ENCODE data around the gene MMRN2. TPM values are rescaled to one million over a fixed set of nuclear protein-coding genes. Genes with fewer than 3 reads are reported as not detected.
"Not testable (repeated sequence)": the region's sequence is repeated elsewhere in the genome, so short reads cannot be mapped to it uniquely, and the experiment has no call there.

Gene MMRN2
- total and polyA plus RNA-seq, 4 donors: 10.2 to 55.3 (median 29.0) TPM

DNA sequence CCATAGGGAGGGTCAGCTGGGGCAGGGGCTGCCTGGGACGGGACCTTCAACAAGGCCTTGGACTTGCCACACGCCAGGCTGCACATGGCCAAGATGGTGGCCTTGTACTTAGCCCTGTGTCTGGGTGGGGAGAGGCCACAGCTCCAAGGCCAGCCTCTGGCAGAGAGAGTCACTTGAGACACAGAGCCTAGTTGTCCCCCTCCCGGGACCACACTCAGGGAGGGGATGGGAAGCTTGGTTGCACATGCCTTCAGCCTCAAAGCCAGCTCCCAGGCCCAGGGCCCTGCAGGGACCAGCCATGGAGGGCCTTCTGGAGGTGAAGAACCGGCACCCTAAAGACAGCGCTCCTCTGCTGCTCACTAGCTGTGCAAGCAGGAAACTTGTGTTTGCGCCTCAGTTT is 16.7 kb downstream of the MMRN2 start:
- H3K4me3 ChIP-seq: no peak overlapping the region
- TF ChIP-seq, protein P1, sequence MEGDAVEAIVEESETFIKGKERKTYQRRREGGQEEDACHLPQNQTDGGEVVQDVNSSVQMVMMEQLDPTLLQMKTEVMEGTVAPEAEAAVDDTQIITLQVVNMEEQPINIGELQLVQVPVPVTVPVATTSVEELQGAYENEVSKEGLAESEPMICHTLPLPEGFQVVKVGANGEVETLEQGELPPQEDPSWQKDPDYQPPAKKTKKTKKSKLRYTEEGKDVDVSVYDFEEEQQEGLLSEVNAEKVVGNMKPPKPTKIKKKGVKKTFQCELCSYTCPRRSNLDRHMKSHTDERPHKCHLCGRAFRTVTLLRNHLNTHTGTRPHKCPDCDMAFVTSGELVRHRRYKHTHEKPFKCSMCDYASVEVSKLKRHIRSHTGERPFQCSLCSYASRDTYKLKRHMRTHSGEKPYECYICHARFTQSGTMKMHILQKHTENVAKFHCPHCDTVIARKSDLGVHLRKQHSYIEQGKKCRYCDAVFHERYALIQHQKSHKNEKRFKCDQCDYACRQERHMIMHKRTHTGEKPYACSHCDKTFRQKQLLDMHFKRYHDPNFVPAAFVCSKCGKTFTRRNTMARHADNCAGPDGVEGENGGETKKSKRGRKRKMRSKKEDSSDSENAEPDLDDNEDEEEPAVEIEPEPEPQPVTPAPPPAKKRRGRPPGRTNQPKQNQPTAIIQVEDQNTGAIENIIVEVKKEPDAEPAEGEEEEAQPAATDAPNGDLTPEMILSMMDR (IDR thresholded peaks at IDR 0.05; ENCODE audit: control extremely low read depth, extremely low read depth): no peak
- ATAC-seq (ENCODE audit: insufficient read depth, low FRiP score): no peak
- H3K36me3 ChIP-seq (ENCODE audit: control insufficient read depth in 4 of 4, insufficient read depth in 4 of 4, low read length in 4 of 4): peaks cover 0 to 27% (median 2%) of the 10 kb centered on the region in 4 donors
- no peak overlapping the region for H3K27ac ChIP-seq (ENCODE audit: low read depth in 1 of 2, low read length in 1 of 2)
- H3K9ac ChIP-seq (ENCODE audit: insufficient read depth in 1 of 2, low read length in 2 of 2): no peak overlapping the region
- peaks cover 0 to 2% (median 0%) of the 10 kb centered on the region in 3 donors for H3K27me3 ChIP-seq (ENCODE audit: control insufficient read depth in 3 of 3, insufficient read depth in 3 of 3, low read length in 2 of 3)
- WGBS, 2 donors: 85 to 88% methylated on average over 6 of the region's 6 CpGs
- no peaks in the 10 kb centered on the region for H3K9me3 ChIP-seq (ENCODE audit: control insufficient read depth in 4 of 4, insufficient read depth in 3 of 4, low read length in 3 of 4)
- H3K4me1 ChIP-seq (ENCODE audit: control insufficient read depth in 5 of 5, insufficient read depth in 5 of 5, low read length in 5 of 5): peaks cover 0 to 9% (median 0%) of the 10 kb centered on the region in 5 donors
- DNase-seq: no peak

DNA sequence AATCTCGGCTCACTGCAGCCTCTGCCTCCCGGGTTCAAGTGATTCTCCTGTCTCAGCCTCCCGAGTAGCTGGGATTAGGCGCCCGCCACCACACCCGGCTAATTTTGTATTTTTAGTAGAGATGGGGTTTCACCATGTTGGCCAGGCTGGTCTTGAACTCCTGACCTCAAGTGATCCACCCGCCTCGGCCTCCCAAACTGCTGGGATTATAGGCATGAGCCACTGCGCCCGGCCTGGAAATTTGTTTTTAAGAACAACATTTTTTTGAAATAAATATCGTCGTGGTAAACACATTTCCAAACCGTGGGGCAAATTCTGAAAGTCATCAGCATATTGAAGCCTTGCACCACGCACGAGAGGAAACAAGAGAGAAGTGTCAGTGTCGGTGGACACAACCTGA is 17.3 kb downstream of the MMRN2 start:
- WGBS, 2 donors: 88 to 89% methylated on average over 16 of the region's 16 CpGs
- not testable (repeated sequence) for H3K4me3 ChIP-seq; DNase-seq; H3K4me1 ChIP-seq (ENCODE audit: control insufficient read depth in 5 of 5, insufficient read depth in 5 of 5, low read length in 5 of 5); H3K27ac ChIP-seq (ENCODE audit: low read depth in 1 of 2, low read length in 1 of 2); H3K9me3 ChIP-seq (ENCODE audit: control insufficient read depth in 4 of 4, insufficient read depth in 3 of 4, low read length in 3 of 4); H3K9ac ChIP-seq (ENCODE audit: insufficient read depth in 1 of 2, low read length in 2 of 2); ATAC-seq (ENCODE audit: insufficient read depth, low FRiP score); H3K27me3 ChIP-seq (ENCODE audit: control insufficient read depth in 3 of 3, insufficient read depth in 3 of 3, low read length in 2 of 3)
- peaks cover 0 to 25% (median 2%) of the 10 kb centered on the region in 4 donors for H3K36me3 ChIP-seq (ENCODE audit: control insufficient read depth in 4 of 4, insufficient read depth in 4 of 4, low read length in 4 of 4)

DNA sequence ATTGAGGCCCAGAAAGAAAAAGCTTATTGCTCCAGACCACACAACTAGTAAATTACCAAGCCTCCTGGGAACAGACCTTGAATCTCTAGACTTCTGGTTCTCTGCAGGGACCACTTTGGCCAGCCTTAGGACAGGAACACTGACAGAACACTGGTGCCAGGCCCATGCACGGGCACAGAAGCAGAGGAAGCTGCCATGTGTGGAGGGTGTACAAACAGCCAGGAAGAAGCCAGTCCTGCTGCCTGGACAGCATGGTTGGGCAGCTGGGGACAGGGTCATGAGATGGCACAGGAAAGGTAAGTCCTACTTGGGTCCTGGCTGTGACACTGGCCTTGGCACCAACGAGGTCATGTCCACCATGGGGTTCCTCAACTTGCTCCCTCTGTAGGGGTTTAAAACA is 19.2 kb downstream of the MMRN2 start:
- 90 to 97% methylated on average over 2 of the region's 2 CpGs for WGBS, 2 donors
- Histone ChIP-seq H3K9me3 (ENCODE audit: control insufficient read depth in 4 of 4, insufficient read depth in 3 of 4, low read length in 3 of 4) (no peaks in the 10 kb centered on the region), H3K27me3 (ENCODE audit: control insufficient read depth in 3 of 3, insufficient read depth in 3 of 3, low read length in 2 of 3) (peaks cover 0 to 2% (median 0%) of the 10 kb centered on the region in 3 donors), H3K4me3 (no peak overlapping the region), H3K36me3 (ENCODE audit: control insufficient read depth in 4 of 4, insufficient read depth in 4 of 4, low read length in 4 of 4) (peaks cover 0 to 20% (median 2%) of the 10 kb centered on the region in 4 donors), H3K9ac (ENCODE audit: insufficient read depth in 1 of 2, low read length in 2 of 2) (no peak overlapping the region), H3K27ac (ENCODE audit: low read depth in 1 of 2, low read length in 1 of 2) (no peak overlapping the region), H3K4me1 (ENCODE audit: control insufficient read depth in 5 of 5, insufficient read depth in 5 of 5, low read length in 5 of 5) (peaks cover 0 to 5% (median 0%) of the 10 kb centered on the region in 5 donors)
- DNase-seq (no peak), ATAC-seq (ENCODE audit: insufficient read depth, low FRiP score) (no peak)
- TF ChIP-seq, protein P1 (IDR thresholded peaks at IDR 0.05; ENCODE audit: control extremely low read depth, extremely low read depth): no peak

DNA sequence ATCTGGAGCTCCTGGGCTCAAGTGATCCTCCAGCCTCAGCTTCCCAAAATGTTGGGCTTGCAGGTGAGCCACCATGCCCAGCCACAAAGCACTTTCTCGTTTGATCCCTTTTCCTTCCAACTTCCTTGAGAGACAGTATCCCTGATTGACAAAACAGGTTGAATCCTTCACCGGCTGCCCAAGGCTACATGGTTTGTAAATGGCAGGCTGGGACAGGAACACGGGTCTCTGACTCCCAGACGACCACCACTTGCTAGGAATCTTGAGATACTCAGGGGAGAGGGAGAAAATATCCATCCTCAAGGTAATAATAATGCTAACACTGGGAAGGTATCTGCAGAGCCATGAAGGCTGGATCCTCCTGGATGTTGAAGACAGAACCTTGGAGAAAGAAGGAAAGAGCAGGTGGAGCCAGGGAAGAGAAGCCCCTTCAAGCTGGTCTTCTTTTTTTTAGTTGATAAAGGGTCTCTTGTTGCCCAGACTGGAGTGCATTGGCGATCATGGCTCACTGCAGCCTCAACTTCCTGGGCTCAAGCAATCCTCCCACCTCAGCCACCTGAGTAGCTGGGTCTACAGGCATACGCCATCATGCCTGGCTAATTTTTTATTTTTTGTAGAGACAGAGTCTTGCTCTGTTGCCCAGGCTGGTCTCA is 19.8 kb downstream of the MMRN2 start:
- H3K9me3 ChIP-seq (ENCODE audit: control insufficient read depth in 4 of 4, insufficient read depth in 3 of 4, low read length in 3 of 4): no peaks in the 10 kb centered on the region
- no peak overlapping the region for H3K9ac ChIP-seq (ENCODE audit: insufficient read depth in 1 of 2, low read length in 2 of 2)
- DNase-seq (no peak), ATAC-seq (ENCODE audit: insufficient read depth, low FRiP score) (no peak)
- no peak overlapping the region for H3K27ac ChIP-seq (ENCODE audit: low read depth in 1 of 2, low read length in 1 of 2)
- TF ChIP-seq, protein P1 (IDR thresholded peaks at IDR 0.05; ENCODE audit: control extremely low read depth, extremely low read depth): no peak
- no peak overlapping the region for H3K4me3 ChIP-seq
- peaks cover 0 to 3% (median 0%) of the 10 kb centered on the region in 5 donors for H3K4me1 ChIP-seq (ENCODE audit: control insufficient read depth in 5 of 5, insufficient read depth in 5 of 5, low read length in 5 of 5)
- 78 to 81% methylated on average over 6 of the region's 6 CpGs for WGBS, 2 donors
- H3K27me3 ChIP-seq (ENCODE audit: control insufficient read depth in 3 of 3, insufficient read depth in 3 of 3, low read length in 2 of 3): peaks cover 0 to 2% (median 0%) of the 10 kb centered on the region in 3 donors
- peaks cover 0 to 20% (median 2%) of the 10 kb centered on the region in 4 donors for H3K36me3 ChIP-seq (ENCODE audit: control insufficient read depth in 4 of 4, insufficient read depth in 4 of 4, low read length in 4 of 4)

Data from lung (tissue), 12 donors.